ENCODE data around the gene PRRT2.

Gene PRRT2

GRCh38 chr16:29845656-29846055, 33.7 kb downstream of the PRRT2 start:
- no peak overlapping the region for H3K4me3 ChIP-seq (ENCODE audit: low read depth, low read length)
- no peak for TF ChIP-seq CTCF (IDR thresholded peaks at IDR 0.05; ENCODE audit: low read depth, low read length, missing control alignments)

GRCh38 chr16:29848420-29849297, 36.7 kb downstream of the PRRT2 start:
- TF ChIP-seq CTCF (IDR thresholded peaks at IDR 0.05; ENCODE audit: low read depth, low read length, missing control alignments): peak; percentile 98
- H3K4me3 ChIP-seq (ENCODE audit: low read depth, low read length): no peak overlapping the region
- peak; percentile 22 for DNase-seq (ENCODE audit: low read depth)

More at GRCh38 chr16:29845656-29846055, 33.7 kb downstream of the PRRT2 start:
- no peak for DNase-seq (ENCODE audit: low read depth)

GRCh38 chr16:29849505-29849904, 37.5 kb downstream of the PRRT2 start:
- DNase-seq (ENCODE audit: low read depth): no peak
- TF ChIP-seq CTCF (IDR thresholded peaks at IDR 0.05; ENCODE audit: low read depth, low read length, missing control alignments): no peak
- H3K4me3 ChIP-seq (ENCODE audit: low read depth, low read length): no peak overlapping the region

- no peak for DNase-seq (ENCODE audit: low read depth)
- H3K4me3 ChIP-seq (ENCODE audit: low read depth, low read length): no peak overlapping the region
- no peak for TF ChIP-seq CTCF (IDR thresholded peaks at IDR 0.05; ENCODE audit: low read depth, low read length, missing control alignments)
Observed at GRCh38 chr16:29850998-29851397, 39.0 kb downstream of the PRRT2 start.

- no peak for TF ChIP-seq CTCF (IDR thresholded peaks at IDR 0.05; ENCODE audit: low read depth, low read length, missing control alignments)
- no peak overlapping the region for H3K4me3 ChIP-seq (ENCODE audit: low read depth, low read length)
- DNase-seq (ENCODE audit: low read depth): no peak
Observed at GRCh38 chr16:29852654-29853053, 40.7 kb downstream of the PRRT2 start.

GRCh38 chr16:29854520-29855100, 42.6 kb downstream of the PRRT2 start:
- no peak overlapping the region for H3K4me3 ChIP-seq (ENCODE audit: low read depth, low read length)
- TF ChIP-seq CTCF (IDR thresholded peaks at IDR 0.05; ENCODE audit: low read depth, low read length, missing control alignments): no peak
- DNase-seq (ENCODE audit: low read depth): no peak

Measured in GM12864 (cell line).